Brain microvascular endothelial cell (primary cell): Measurements from ENCODE around the gene DGCR2.
"Not testable (repeated sequence)": the region's sequence is repeated elsewhere in the genome, so short reads cannot be mapped to it uniquely, and the experiment has no call there.

Source experiments
- DNase-seq: peaks from one replicate; pipeline ENCODE4 v3.0.0-alpha.2; 2020
- H3K27ac ChIP-seq: fragments of 250-450 bp; sonication (Bioruptor Pico); 2 replicates; pipeline ENCODE4 v1.5.1; 2020; ENCODE audit warnings: mild to moderate bottlenecking, moderate library complexity
- H3K27me3 ChIP-seq: fragments of 250-450 bp; sonication (Bioruptor Pico); replicated peaks from 2 replicates; pipeline ENCODE4 v1.5.1; 2020; ENCODE audit warnings: mild to moderate bottlenecking
- H3K36me3 ChIP-seq: fragments of 250-450 bp; sonication (Bioruptor Pico); replicated peaks from 2 replicates; pipeline ENCODE4 v1.5.1; 2020; ENCODE audit warnings: mild to moderate bottlenecking
- H3K4me3 ChIP-seq: 2 replicates; pipeline ENCODE4 v1.5.1; 2011; ENCODE audit warnings: low read depth, mild to moderate bottlenecking, control low read depth, low read length, moderate library complexity
- CTCF ChIP-seq: IDR thresholded peaks from 2 replicates; pipeline ENCODE4 v1.5.1; 2011; ENCODE audit warnings: low read depth, mild to moderate bottlenecking, moderate library complexity, low read length, control low read depth, inconsistent platforms; ENCODE audit errors: missing control alignments
- in situ Hi-C: cut with HindIII; loops from 2 replicates; pipeline ENCODE4 v1.10.0; 2017; ENCODE audit warnings: low sequenced_read_pairs, low pct_ligation_motif_present

Gene DGCR2

GRCh38 chr22:19057999-19058491, 64.2 kb downstream of the DGCR2 start:
- Histone ChIP-seq H3K27ac (no peak overlapping the region), H3K27me3 (no peaks in the 10 kb centered on the region), H3K36me3 (peaks cover 25% of the 10 kb centered on the region), H3K4me3 (no peak overlapping the region)
- no peak for DNase-seq
- TF ChIP-seq CTCF: no peak
- in situ Hi-C loops: no loop called here

GRCh38 chr22:19057539-19057938, 64.7 kb downstream of the DGCR2 start:
- no peaks in the 10 kb centered on the region for H3K27me3 ChIP-seq
- in situ Hi-C loops: no loop called here
- no peak for DNase-seq
- H3K27ac ChIP-seq: no peak overlapping the region
- TF ChIP-seq CTCF: no peak
- H3K36me3 ChIP-seq: peaks cover 22% of the 10 kb centered on the region
- no peak overlapping the region for H3K4me3 ChIP-seq

- H3K27ac ChIP-seq: no peak overlapping the region
- no peak for TF ChIP-seq CTCF
- H3K36me3 ChIP-seq: peaks cover 23% of the 10 kb centered on the region
- no peaks in the 10 kb centered on the region for H3K27me3 ChIP-seq
- no peak overlapping the region for H3K4me3 ChIP-seq
- in situ Hi-C loops: no loop called here
- DNase-seq: no peak
These were observed 65.2 kb downstream of the DGCR2 start for GRCh38 chr22:19056951-19057401.

- TF ChIP-seq CTCF: no peak
- in situ Hi-C loops: no loop called here
- peaks cover 28% of the 10 kb centered on the region for H3K36me3 ChIP-seq
These were observed 66.4 kb downstream of the DGCR2 start for GRCh38 chr22:19055801-19056200.

GRCh38 chr22:19052941-19053541, 69.2 kb downstream of the DGCR2 start:
- DNase-seq: no peak
- H3K36me3 ChIP-seq: peaks cover 31% of the 10 kb centered on the region
- H3K4me3 ChIP-seq: no peak overlapping the region
- TF ChIP-seq CTCF: no peak
- H3K27ac ChIP-seq: no peak overlapping the region
- in situ Hi-C loops: no loop called here
- H3K27me3 ChIP-seq: no peaks in the 10 kb centered on the region

More at GRCh38 chr22:19055801-19056200, 66.4 kb downstream of the DGCR2 start:
- no peak for DNase-seq
- no peak overlapping the region for H3K27ac ChIP-seq
- no peak overlapping the region for H3K4me3 ChIP-seq
- no peaks in the 10 kb centered on the region for H3K27me3 ChIP-seq

GRCh38 chr22:19051381-19052072, 70.7 kb downstream of the DGCR2 start:
- no peak overlapping the region for H3K4me3 ChIP-seq
- no peak overlapping the region for H3K27ac ChIP-seq
- in situ Hi-C loops: no loop called here
- no peak for DNase-seq
- no peak for TF ChIP-seq CTCF
- H3K36me3 ChIP-seq: peaks cover 39% of the 10 kb centered on the region
- H3K27me3 ChIP-seq: no peaks in the 10 kb centered on the region

GRCh38 chr22:19050847-19051246, 71.4 kb downstream of the DGCR2 start:
- H3K27ac ChIP-seq, DNase-seq, H3K27me3 ChIP-seq, in situ Hi-C loops, H3K4me3 ChIP-seq: not testable (repeated sequence)
- peaks cover 39% of the 10 kb centered on the region for H3K36me3 ChIP-seq
